Endothelial cell (in vitro differentiated cells): ENCODE results near the gene CFAP57. TPM values are rescaled to one million over a fixed set of nuclear protein-coding genes. Genes with fewer than 3 reads are reported as not detected.
"Not testable (repeated sequence)": the region's sequence is repeated elsewhere in the genome, so short reads cannot be mapped to it uniquely, and the experiment has no call there.

Experiments used
- DNase-seq: peaks from one replicate; pipeline ENCODE4 v3.0.0; 2021; ENCODE audit warnings: low spot score
- H3K27ac Mint-ChIP-seq: one replicate; pipeline ENCODE4 v1.8.0; 2021; ENCODE audit warnings: mixed read lengths, inconsistent platforms; ENCODE audit not compliant: unreplicated experiment
- H3K27me3 Mint-ChIP-seq: one replicate; pipeline ENCODE4 v1.8.0; 2021; ENCODE audit warnings: mild to moderate bottlenecking, moderate library complexity, mixed read lengths, inconsistent platforms; ENCODE audit not compliant: unreplicated experiment
- H3K36me3 Mint-ChIP-seq: one replicate; pipeline ENCODE4 v1.8.0; 2021; ENCODE audit warnings: mild to moderate bottlenecking, low read depth, mixed read lengths, inconsistent platforms; ENCODE audit not compliant: unreplicated experiment
- H3K4me1 Mint-ChIP-seq: one replicate; pipeline ENCODE4 v1.8.0; 2021; ENCODE audit warnings: mild to moderate bottlenecking, mixed read lengths, inconsistent platforms; ENCODE audit not compliant: unreplicated experiment
- H3K4me3 Mint-ChIP-seq: one replicate; pipeline ENCODE4 v1.8.0; 2021; ENCODE audit warnings: mild to moderate bottlenecking, mixed read lengths, inconsistent platforms; ENCODE audit not compliant: unreplicated experiment
- H3K9me3 Mint-ChIP-seq: one replicate; pipeline ENCODE4 v1.8.0; 2021; ENCODE audit warnings: mixed read lengths, inconsistent platforms; ENCODE audit not compliant: unreplicated experiment
- CTCF ChIP-seq: fragments of 200-600 bp; sonication (generic); IDR thresholded peaks from one replicate; pipeline ENCODE4 v1.5.0; 2021; ENCODE audit warnings: antibody characterized with exemption; ENCODE audit not compliant: unreplicated experiment
- total RNA-seq: library from RNA; stranded (reverse); fragmentation: NEBNext Ultra II Directional; extraction: Animal tissue kit (Norgen Biotek cat#: 25700); gene quantifications from one replicate; pipeline ENCODE4 v1.2.1, GENCODE V29; 2021; ENCODE audit not compliant: unreplicated experiment

Gene CFAP57
- total RNA-seq, 1 donor from 2014 or later: 0.49 TPM

GRCh38 chr1:43134640-43135039, 37.5 kb upstream of the CFAP57 start:
- peaks cover 5% of the 10 kb centered on the region for H3K36me3 Mint-ChIP-seq
- peaks cover 12% of the 10 kb centered on the region for H3K4me1 Mint-ChIP-seq
- DNase-seq: no peak
- peaks cover 1% of the 10 kb centered on the region for H3K27me3 Mint-ChIP-seq
- no peak for TF ChIP-seq CTCF
- no peaks in the 10 kb centered on the region for H3K9me3 Mint-ChIP-seq
- H3K4me3 Mint-ChIP-seq: no peak overlapping the region
- no peak overlapping the region for H3K27ac Mint-ChIP-seq

GRCh38 chr1:43135857-43136781, 36.0 kb upstream of the CFAP57 start:
- Mint-ChIP-seq H3K9me3 (no peaks in the 10 kb centered on the region), H3K27ac (no peak overlapping the region), H3K4me3 (no peak overlapping the region), H3K27me3 (peaks cover 1% of the 10 kb centered on the region), H3K36me3 (peaks cover 5% of the 10 kb centered on the region), H3K4me1 (peaks cover 7% of the 10 kb centered on the region)
- no peak for DNase-seq
- TF ChIP-seq CTCF: no peak

GRCh38 chr1:43137445-43138052, 34.6 kb upstream of the CFAP57 start:
- no peak for TF ChIP-seq CTCF
- Mint-ChIP-seq H3K27ac (no peak overlapping the region), H3K9me3 (no peaks in the 10 kb centered on the region), H3K4me3 (no peak overlapping the region), H3K4me1 (no peaks in the 10 kb centered on the region), H3K36me3 (peaks cover 5% of the 10 kb centered on the region), H3K27me3 (peaks cover 1% of the 10 kb centered on the region)
- DNase-seq: no peak

GRCh38 chr1:43139295-43139694, 32.8 kb upstream of the CFAP57 start:
- not testable (repeated sequence) for H3K4me3 Mint-ChIP-seq, H3K9me3 Mint-ChIP-seq, H3K27me3 Mint-ChIP-seq, H3K36me3 Mint-ChIP-seq, H3K4me1 Mint-ChIP-seq, H3K27ac Mint-ChIP-seq, DNase-seq

- DNase-seq: no peak
- no peaks in the 10 kb centered on the region for H3K9me3 Mint-ChIP-seq
- TF ChIP-seq CTCF: no peak
- no peaks in the 10 kb centered on the region for H3K36me3 Mint-ChIP-seq
- H3K27me3 Mint-ChIP-seq: peaks cover 1% of the 10 kb centered on the region
- H3K27ac Mint-ChIP-seq: no peak overlapping the region
- peaks cover 3% of the 10 kb centered on the region for H3K4me1 Mint-ChIP-seq
- H3K4me3 Mint-ChIP-seq: no peak overlapping the region
Observed at GRCh38 chr1:43140010-43140409, 32.1 kb upstream of the CFAP57 start.
